ENCODE measurements around the gene KRTAP5-5.

- TF ChIP-seq CTCF (IDR thresholded peaks at IDR 0.05; ENCODE audit: extremely low read depth in 1 of 2, insufficient read depth in 1 of 2, low read depth in 1 of 2, low read length in 2 of 2): no peak
- TF ChIP-seq POLR2A (IDR thresholded peaks at IDR 0.05; ENCODE audit: low read depth, low read length): no peak
- no peak for TF ChIP-seq MAX (IDR thresholded peaks at IDR 0.05; ENCODE audit: insufficient read depth, insufficient read length)
- TF ChIP-seq MYC (IDR thresholded peaks at IDR 0.05; ENCODE audit: low read depth, low read length): no peak
- no peak for TF ChIP-seq EZH2 (IDR thresholded peaks at IDR 0.05; ENCODE audit: borderline replicate concordance, low read depth, low read length, severe bottlenecking)
- no peak for TF ChIP-seq POLR2AphosphoS5 (IDR thresholded peaks at IDR 0.05; ENCODE audit: insufficient read depth, low read depth, low read length)
- no peak for TF ChIP-seq GATA2 (IDR thresholded peaks at IDR 0.05; ENCODE audit: insufficient read depth, insufficient read length, low read depth, low read length)
These were observed 19.3 kb downstream of the KRTAP5-5 start for GRCh38 chr11:1648653-1649420.
